ENCODE results near the gene MUS81. TPM values are rescaled to one million over a fixed set of nuclear protein-coding genes. Genes with fewer than 3 reads are reported as not detected.

The MUS81 gene
- polyA plus RNA-seq, 2 of the 4 experiments (the other 2 are of a cell fraction): 27.8 to 33.4 TPM

GRCh38 chr11:65857853-65858680, 2.2 kb upstream of the MUS81 start, which contains the start of gene CFL1 (continued):
- TF ChIP-seq FOSL2 (IDR thresholded peaks at IDR 0.05) (no peak), FOSL2 (CRISPR knock-in tag; IDR thresholded peaks at IDR 0.05) (no peak), KDM1A (IDR thresholded peaks at IDR 0.05; ENCODE audit: low read depth) (no peak), CTCF (IDR thresholded peaks at IDR 0.05) (no peak), EP300 (IDR thresholded peaks at IDR 0.05) (no peak; a peak in 1 of 5 replicates), MAX (IDR thresholded peaks at IDR 0.05) (peak; percentile 34; the same call in 1 of the 2 replicates), HDAC2 (IDR thresholded peaks at IDR 0.05) (no peak), E2F6 (IDR thresholded peaks at IDR 0.05; ENCODE audit: borderline replicate concordance, low read depth) (peak; percentile 65; the same call in 1 of the 2 replicates), SMC3 (IDR thresholded peaks at IDR 0.05) (0 out of 3 replicates have a peak, but pooled peaks have one; percentile 11), JUNB (IDR thresholded peaks at IDR 0.05) (no peak), PBX3 (IDR thresholded peaks at IDR 0.05) (peak; percentile 73; the same call in 1 of the 2 replicates), RFX5 (IDR thresholded peaks at IDR 0.05) (0 out of 2 replicates have a peak, but pooled peaks have one; percentile 44), POLR2A (IDR thresholded peaks at IDR 0.05; ENCODE audit: low read length) (peak; percentile 97), KDM5A (IDR thresholded peaks at IDR 0.05) (no peak)

- DNase-seq (ENCODE audit: low read depth in 1 of 2, low spot score in 1 of 2) (no peak), FAIRE-seq (no peak), ATAC-seq (no peak)
- 2% methylated on average over 10 of the region's 10 CpGs for WGBS (ENCODE audit: missing lambda C conversion rate)
- no peaks in the 10 kb centered on the region for H3K9me3 ChIP-seq
- H3K27ac ChIP-seq: peak overlapping the region; percentile 88 to 96
- POLR2A ChIA-PET: interaction anchor here (0.5 to 3.4 kb wide), 21 partner anchors 8 to 362 kb away, joined by 3 to 36 read pairs (median 5); partner anchors contain the start of genes AP5B1, CCDC85B, EFEMP2 and FIBP
- TF ChIP-seq NFE2L2 (conservative IDR thresholded peaks at IDR 0.05; ENCODE audit: low read length) (no peak), BCL3 (IDR thresholded peaks at IDR 0.05) (no peak), KDM5A (IDR thresholded peaks at IDR 0.05) (no peak), RNF2 (IDR thresholded peaks at IDR 0.05; ENCODE audit: borderline replicate concordance, low read depth) (no peak), CHD4 (IDR thresholded peaks at IDR 0.05; ENCODE audit: borderline replicate concordance) (no peak), GATA3 (IDR thresholded peaks at IDR 0.05; ENCODE audit: borderline replicate concordance) (no peak), EP300 (IDR thresholded peaks at IDR 0.05) (no peak), EHF (CRISPR knock-in tag; IDR thresholded peaks at IDR 0.05) (no peak), HEYL (CRISPR knock-in tag; IDR thresholded peaks at IDR 0.05) (no peak), HES2 (IDR thresholded peaks at IDR 0.05) (no peak), RAD21 (conservative IDR thresholded peaks at IDR 0.05 in 1 of 2, IDR thresholded peaks at IDR 0.05 in 1 of 2) (no peak), MYC (IDR thresholded peaks at IDR 0.05; ENCODE audit: borderline replicate concordance, low read length) (no peak)
- H3K4me1 ChIP-seq: peaks cover 33% of the 10 kb centered on the region
- CTCF ChIA-PET: interaction anchor here (0.7 to 7.6 kb wide), 15 partner anchors 11 to 147 kb away, joined by 3 to 195 read pairs (median 9); partner anchors contain the start of genes AP5B1, CCDC85B, CTSW and EFEMP2
- H3K4me2 ChIP-seq: peak overlapping the region; percentile 87
- peak overlapping the region; percentile 70 for H3K4me3 ChIP-seq
Measured at GRCh38 chr11:65858681-65859087, 1.5 kb upstream of the MUS81 start.
